Stimulated activated CD4-positive, alpha-beta T cell treated with anti-CD3 and anti-CD28 coated beads, Interleukin-1b, Interleukin-23, amount 100 ng/mL, for 48 hours (primary cell): Measurements from ENCODE around the gene TAS1R3.

Source experiments
- DNase-seq: peaks from one replicate; pipeline ENCODE4 v3.0.0-alpha.2; 2020

Gene TAS1R3

DNA sequence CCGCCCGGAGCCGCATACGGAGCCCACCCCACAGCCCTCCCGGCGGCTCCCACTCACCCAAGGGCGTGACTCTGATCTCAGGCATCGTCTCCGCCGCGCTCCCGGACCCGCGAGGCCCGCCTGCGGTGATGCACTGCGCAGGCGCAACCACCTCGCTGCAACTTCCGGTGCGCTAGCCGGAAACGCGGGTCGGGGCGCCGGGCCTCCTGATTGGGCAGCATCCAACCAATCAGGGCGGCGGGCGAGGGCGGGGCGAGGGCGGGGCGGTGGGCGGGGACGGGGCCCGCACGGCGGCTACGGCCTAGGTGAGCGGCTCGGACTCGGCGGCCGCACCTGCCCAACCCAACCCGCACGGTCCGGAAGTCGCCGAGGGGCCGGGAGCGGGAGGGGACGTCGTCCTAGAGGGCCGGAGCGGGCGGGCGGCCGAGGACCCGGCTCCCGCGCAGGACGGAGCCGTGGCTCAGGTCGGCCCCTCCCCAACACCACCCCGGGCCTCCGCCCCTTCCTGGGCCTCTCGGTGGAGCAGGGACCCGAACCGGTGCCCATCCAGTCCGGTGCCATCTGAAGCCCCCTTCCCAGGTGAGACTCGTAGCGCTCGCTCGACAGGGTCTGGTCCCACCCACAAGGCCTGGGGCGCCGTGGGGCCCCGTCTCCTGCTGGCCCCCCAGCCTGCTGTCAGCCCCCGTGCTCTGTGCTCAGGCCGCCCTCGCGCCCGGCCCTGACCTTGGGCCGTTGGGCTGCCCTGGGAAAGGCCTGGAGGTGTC, 6.4 kb upstream of the TAS1R3 start, which contains the start of the genes CPTP and INTS11:
CPTP (plus strand) TSS at position 279 of the 764 bp plus-strand sequence. CDS start 2,109 bp downstream, outside the sequence.
INTS11 (minus strand) TSS at position 137 of the 764 bp plus-strand sequence; CDS start at position 85, 52 bp downstream.
- peak; percentile 96 for DNase-seq

DNA sequence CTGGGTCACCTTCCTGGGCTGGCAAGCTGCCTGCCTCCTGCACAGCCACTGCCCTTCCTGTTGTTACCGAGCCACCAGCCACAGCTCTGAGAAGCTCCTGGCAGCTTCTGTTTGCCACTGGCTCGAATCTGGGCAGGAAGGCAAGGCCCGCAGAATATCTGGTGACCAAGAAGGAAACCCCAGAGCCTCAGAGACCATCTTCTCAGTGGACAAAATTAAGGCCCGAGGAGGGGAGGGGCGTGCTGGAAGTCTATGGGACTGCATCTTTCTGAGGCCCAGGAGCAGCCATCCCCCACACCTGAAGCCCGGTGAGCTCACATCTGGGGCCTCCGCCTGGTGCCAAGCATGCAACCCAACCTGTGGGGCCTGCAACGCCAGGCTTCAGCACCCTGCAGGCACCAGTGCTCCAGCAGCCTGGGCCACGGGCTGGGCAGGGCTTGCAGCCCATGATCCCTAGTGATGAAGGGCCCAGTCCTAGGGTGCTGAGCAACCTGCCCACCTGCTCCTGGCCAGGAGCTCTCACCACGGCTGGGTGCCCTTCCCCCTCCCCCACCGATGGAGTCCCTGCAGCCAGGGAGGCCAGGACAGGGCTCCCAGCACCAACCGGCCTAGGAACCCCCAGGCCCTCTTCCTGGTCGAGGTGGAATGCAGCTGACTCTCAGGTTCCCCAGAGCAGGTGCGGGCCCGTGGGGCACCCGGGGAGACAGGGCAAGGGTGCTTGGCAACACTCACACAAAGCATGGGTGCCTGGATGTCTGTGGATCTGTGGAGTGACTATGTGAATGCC, 5.6 kb upstream of the TAS1R3 start:
- no peak for DNase-seq

DNA sequence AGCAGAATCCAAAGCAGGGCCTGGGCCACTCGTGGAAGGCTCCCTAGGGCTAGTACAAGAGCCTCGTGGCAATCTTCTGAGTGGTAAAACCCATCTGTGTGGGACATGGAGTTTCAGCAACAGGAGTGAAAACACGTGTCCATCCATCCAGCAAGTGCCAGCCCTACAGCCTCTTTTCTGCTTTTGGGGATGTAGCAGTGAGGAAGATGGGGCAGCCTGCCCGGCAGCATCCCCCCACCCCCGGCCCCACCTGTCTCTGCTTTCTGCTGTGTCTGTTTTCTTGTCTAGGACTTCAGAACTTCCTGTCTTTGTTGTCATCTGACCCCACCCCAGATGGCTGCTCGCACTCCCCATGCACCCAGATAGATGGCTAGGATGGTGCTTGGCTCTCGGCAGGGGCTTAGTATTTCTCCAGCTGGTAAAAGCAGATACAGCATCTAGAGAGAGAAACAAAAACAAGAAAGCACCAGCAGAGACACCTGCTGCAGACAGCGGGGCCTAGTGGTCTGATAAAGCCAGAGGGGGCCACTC, 4.9 kb upstream of the TAS1R3 start:
- no peak for DNase-seq

DNA sequence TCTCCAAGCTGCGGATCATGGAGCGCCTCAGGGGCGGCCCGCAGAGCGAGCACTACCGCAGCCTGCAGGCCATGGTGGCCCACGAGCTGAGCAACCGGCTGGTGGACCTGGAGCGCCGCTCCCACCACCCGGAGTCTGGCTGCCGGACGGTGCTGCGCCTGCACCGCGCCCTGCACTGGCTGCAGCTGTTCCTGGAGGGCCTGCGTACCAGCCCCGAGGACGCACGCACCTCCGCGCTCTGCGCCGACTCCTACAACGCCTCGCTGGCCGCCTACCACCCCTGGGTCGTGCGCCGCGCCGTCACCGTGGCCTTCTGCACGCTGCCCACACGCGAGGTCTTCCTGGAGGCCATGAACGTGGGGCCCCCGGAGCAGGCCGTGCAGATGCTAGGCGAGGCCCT, 3.8 kb upstream of the TAS1R3 start:
- no peak for DNase-seq

DNA sequence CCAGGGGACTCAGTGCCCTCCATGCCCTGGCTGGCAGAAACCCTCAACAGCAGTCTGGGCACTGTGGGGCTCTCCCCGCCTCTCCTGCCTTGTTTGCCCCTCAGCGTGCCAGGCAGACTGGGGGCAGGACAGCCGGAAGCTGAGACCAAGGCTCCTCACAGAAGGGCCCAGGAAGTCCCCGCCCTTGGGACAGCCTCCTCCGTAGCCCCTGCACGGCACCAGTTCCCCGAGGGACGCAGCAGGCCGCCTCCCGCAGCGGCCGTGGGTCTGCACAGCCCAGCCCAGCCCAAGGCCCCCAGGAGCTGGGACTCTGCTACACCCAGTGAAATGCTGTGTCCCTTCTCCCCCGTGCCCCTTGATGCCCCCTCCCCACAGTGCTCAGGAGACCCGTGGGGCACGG, 2.8 kb upstream of the TAS1R3 start:
- no peak for DNase-seq

DNA sequence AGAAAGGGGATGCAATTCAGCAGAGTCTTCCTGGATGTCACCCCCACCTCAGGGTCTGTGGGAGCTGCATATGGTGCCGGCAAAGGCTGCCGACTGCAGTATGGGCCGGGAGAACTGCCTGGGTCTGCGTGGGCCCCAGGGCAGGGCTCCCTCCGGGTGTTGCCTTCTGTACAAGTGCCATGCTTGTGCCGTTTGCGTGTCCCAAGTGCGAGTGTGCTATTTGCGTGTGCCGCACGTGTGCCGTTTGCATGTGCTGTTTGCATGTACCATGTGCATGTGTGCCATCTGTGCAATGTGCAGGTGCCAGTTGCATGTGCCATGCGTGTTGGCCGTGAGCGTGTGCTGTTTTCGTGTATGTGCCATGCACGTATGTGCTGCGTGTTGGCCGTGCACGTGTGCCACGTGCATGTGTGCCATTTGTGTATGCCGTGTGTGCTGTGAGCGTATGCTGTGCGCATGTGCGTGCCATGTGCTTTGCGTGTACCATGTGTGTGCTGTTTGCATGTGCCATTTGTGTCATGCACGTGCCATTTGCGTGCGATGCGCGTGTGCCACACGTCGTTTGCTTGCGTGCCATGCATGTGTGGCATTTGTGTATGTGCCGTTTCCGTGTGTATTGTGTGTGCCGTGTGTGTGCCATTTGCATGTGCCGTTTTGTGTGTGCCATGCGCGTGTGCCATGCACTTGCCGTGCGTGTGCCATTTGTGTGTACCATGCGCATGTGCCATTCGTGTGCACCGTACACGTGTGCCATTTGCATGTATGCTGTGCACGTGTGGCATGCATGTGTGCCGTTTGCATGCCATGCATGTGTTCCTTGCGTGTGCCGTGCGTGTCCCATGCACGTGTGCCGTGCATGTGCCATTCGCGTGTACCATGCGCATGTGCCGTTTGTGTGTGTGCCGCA, 1.5 kb upstream of the TAS1R3 start:
- DNase-seq, result no peak

DNA sequence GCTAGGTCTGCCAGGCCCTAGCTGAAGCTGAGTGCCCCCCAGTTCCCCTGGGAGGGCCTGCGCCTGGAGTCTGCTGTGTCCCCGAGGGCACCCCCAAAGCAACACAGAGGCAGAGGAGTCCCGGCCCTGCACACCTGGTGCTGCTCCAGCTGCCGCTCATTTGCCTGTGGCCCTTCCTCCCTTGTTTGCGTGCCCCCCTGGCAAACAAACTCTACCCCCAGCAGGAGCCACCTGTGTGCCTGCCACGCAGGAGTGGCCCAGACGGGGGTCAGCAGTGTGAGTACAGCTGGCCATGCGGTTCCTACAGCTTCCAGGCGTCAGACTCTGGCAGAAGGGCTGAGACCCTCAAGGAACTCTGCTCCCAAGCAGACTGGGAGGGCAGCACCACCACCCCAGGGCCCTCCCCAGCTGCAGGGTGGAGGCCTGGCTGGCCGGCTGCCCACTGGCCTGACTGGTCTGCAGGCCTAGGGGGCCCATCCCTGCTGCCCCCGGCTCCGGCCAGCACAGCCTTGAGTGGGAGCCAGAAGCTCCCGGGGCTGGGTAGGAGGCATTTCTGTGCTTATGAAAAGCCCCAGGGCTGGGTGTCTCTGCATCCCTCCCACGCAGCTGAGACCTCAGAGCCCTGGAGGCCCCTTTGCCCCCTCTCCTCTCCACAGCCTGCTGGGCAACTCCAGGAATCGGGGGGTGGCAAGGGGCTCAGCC, 563 bp upstream of the TAS1R3 start:
- no peak for DNase-seq

DNA sequence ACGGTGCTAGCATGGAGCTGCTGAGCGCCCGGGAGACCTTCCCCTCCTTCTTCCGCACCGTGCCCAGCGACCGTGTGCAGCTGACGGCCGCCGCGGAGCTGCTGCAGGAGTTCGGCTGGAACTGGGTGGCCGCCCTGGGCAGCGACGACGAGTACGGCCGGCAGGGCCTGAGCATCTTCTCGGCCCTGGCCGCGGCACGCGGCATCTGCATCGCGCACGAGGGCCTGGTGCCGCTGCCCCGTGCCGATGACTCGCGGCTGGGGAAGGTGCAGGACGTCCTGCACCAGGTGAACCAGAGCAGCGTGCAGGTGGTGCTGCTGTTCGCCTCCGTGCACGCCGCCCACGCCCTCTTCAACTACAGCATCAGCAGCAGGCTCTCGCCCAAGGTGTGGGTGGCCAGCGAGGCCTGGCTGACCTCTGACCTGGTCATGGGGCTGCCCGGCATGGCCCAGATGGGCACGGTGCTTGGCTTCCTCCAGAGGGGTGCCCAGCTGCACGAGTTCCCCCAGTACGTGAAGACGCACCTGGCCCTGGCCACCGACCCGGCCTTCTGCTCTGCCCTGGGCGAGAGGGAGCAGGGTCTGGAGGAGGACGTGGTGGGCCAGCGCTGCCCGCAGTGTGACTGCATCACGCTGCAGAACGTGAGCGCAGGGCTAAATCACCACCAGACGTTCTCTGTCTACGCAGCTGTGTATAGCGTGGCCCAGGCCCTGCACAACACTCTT, 1.1 kb downstream of the TAS1R3 start:
- no peak for DNase-seq

DNA sequence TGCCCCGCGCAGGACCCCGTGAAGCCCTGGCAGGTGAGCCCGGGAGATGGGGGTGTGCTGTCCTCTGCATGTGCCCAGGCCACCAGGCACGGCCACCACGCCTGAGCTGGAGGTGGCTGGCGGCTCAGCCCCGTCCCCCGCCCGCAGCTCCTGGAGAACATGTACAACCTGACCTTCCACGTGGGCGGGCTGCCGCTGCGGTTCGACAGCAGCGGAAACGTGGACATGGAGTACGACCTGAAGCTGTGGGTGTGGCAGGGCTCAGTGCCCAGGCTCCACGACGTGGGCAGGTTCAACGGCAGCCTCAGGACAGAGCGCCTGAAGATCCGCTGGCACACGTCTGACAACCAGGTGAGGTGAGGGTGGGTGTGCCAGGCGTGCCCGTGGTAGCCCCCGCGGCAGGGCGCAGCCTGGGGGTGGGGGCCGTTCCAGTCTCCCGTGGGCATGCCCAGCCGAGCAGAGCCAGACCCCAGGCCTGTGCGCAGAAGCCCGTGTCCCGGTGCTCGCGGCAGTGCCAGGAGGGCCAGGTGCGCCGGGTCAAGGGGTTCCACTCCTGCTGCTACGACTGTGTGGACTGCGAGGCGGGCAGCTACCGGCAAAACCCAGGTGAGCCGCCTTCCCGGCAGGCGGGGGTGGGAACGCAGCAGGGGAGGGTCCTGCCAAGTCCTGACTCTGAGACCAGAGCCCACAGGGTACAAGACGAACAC, 1.8 kb downstream of the TAS1R3 start:
- no peak for DNase-seq

DNA sequence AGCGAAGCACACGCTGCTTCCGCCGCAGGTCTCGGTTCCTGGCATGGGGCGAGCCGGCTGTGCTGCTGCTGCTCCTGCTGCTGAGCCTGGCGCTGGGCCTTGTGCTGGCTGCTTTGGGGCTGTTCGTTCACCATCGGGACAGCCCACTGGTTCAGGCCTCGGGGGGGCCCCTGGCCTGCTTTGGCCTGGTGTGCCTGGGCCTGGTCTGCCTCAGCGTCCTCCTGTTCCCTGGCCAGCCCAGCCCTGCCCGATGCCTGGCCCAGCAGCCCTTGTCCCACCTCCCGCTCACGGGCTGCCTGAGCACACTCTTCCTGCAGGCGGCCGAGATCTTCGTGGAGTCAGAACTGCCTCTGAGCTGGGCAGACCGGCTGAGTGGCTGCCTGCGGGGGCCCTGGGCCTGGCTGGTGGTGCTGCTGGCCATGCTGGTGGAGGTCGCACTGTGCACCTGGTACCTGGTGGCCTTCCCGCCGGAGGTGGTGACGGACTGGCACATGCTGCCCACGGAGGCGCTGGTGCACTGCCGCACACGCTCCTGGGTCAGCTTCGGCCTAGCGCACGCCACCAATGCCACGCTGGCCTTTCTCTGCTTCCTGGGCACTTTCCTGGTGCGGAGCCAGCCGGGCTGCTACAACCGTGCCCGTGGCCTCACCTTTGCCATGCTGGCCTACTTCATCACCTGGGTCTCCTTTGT, 2.6 kb downstream of the TAS1R3 start:
- no peak for DNase-seq

DNA sequence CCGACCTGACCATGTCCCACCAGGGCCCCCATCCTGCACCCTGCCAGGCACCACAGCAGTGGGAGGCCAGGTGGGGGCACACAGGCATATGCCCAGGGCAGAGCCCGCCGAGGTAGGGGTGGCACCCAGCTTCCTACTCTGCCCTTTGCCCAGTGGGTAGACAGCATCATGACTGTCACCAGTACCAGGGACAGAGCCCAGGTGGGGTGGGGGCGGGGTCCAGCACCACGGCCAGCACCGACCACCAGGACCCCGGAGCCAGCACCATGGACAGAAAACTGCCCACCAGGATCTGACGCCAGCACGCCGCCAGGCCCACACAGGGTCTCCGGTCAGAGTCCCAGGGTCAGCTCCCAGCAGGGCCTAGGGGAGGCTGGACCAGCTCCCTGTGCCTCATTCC, 3.8 kb downstream of the TAS1R3 start:
- no peak for DNase-seq

DNA sequence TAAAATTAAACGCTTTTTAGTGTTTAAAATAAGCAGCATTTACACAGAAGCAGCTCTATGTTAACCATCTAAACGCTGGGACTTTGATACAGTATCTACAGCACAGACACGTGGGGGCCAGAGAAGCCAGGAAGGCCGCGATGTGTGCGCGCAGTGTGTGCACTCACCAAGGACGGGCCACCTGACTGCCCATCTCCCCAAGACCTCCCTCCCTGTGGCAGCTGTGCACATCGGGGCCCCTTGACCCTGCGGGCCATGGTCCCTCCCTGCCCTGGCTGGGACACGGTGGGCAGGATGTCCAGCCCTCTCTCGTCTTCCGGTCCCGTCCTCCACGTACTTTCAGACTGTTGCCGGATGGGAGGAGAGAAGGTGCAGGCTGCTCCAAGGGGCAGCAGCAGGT, 4.2 kb downstream of the TAS1R3 start:
- no peak for DNase-seq

DNA sequence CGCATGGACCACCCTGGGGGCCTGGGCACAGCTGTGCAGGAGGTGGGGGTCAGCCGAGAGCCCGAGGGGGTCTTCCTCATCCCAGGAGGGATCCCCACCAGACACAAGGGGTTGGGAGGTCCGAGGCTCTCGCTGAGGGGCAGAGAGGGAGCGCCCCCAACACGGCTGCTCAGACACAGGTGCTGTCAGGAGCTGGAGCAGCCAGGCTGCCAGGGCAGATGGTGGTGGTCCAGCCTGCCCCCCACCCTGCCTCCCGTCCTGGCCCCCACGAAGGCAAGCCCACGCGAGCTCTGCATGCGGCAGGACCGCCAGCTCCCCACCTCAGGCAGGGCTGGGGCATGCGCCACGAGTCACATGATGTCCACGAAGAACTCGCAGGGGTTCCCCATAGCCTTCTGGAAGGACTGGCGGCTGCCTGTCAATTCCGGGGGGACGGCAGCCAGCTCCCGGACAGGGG, 4.7 kb downstream of the TAS1R3 start:
- no peak for DNase-seq

DNA sequence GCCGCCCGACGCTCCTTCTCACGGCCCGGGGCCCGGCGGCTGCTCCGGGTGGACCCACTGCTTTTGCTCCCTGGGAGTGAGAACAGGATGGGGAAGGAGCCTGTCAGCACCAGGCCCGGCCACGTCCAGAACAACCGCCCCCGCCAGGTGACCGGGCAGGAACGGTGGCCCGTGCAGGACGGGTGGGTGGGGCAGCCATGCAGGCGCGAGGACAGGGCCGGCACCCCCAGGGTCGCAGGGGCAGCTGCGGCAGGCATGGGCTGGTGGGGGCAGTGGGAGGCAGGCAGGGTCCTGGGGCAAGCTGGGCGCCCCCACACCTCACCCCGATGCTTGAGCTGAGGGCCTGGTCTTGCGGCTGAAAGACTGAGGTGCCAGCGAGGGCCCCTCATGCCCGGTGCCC, 5.4 kb downstream of the TAS1R3 start:
- DNase-seq, result no peak

DNA sequence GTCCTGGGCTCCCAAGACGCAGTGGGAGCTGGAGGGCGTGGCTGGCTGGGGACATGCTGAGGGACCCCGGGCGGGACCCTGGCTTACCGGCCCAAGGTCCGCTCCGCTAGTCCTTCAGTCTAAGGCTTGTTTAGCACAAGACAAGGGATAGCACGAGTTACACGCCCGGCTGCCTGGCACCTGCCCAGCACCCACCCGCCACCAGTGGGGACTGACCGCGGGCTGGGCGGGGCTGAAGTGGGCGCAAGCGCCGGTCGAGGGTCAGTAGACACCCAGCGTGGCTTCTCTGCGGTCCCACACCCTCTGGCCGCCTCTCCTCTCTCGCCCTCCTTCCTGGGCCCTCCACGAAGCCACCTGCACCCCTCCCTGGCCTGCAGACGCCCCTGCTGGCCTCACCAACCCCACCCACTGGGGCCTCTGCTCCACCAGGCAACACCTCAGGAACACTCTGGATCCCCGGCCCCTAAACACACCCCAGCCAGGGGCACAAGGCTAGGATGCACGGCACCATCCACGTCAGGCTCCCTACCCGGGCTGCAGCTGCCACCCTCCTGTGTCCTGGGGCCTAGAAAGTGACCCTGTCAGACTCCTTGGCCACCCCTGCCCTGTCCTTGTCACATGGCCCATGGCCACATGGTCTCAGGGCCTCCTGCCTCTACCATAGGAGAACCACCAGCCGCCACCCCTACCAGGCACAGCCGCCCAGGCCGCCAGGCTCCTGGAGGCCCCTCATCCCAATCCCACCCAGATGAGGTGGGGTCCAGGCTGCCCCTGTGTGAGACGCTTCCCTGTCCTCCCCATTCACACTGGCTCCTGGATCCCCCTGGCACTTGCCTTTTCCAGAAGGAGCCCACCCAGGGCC, 6.1 kb downstream of the TAS1R3 start:
- DNase-seq, result no peak

DNA sequence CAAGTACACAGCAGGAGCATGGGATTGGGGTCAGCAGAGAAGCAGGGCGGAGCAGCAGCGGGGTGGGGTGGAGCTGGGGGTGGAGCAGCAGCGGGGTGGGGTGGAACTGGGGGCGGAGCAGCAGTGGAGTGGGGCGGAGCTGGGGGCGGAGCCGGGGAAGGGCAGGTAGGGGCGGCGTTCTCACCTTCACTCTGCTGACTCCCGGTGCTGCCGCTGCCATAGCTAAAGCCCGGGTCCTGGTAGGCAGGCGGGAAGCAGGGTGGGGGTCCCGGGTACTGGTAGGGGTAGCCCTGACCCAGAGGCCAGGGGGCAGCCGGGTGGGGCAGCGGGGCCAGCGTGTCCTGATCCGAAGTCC, 6.7 kb downstream of the TAS1R3 start:
- DNase-seq, result peak; percentile 36

DNA sequence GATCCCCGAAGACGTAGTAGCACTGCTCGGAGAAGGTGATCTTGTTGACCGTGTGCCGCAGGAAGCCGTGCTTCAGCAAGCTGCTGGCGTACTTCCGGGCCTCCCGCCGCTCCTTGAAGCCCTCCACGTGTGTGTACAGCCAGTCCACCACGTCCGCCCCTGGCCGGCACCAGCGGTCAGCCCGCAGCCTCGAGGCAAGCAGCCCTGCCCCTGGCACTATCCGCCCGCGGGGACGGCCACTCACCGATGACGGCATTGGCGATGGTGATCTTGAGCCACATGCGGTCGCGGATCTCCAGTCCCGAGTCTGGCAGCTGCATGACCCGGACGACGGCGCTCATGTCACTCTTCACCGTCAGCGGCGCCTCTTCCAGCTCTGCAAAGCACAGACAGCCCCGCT, 7.2 kb downstream of the TAS1R3 start:
- DNase-seq, result no peak

DNA sequence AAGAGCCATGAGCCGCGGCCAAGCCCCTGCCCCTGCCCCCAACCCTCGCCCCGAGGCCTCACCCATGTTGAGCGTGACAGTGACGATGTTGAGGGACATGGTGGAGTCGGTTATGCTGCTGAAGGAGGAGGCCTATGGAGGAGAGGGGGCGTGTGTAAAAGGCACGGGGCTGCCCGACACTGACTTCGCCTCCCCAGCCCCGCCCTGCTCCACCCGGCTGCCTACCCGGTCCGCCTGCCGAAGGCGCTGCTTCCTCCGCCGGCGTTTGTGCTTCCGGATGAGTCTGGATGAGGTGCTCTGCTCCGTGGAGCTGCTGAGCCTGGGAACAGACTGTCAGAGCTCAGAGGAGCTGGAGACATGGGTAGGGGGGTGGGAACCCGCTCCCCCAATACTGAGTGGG, 9.1 kb downstream of the TAS1R3 start:
- DNase-seq, result no peak
